GM12875 (cell line): ENCODE data around the gene GMFB.

Experiments
- H3K4me3 ChIP-seq: one replicate; pipeline ENCODE4 v1.5.1; 2011; ENCODE audit warnings: low read depth, low read length, control low read depth
- TF ChIP-seq, protein P1 (sequence below): IDR thresholded peaks from 2 replicates; pipeline ENCODE4 v1.5.1; 2011; ENCODE audit warnings: low read depth, mild to moderate bottlenecking, control low read depth, inconsistent platforms, low read length, moderate library complexity, borderline replicate concordance; ENCODE audit not compliant: insufficient read depth

Gene GMFB

DNA sequence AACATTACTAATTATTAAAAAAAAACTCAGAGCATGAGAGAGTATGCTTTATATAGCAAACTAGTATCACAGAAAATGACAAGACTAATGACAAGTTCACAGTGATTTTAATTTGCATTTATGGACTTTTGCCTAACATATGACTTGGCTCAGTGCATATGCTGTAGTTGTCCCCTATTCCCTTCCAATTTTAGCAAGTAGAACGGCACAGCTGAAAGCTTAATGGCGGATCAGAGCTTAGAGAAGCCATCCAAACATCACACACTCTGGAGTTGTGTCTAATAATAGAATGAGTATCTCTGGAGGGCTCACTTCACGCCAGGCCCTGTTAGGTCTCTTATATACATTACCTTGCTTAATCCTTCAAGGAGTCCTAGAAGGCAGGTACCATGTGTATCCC lies 60.9 kb downstream of the GMFB start:
- TF ChIP-seq, protein P1, sequence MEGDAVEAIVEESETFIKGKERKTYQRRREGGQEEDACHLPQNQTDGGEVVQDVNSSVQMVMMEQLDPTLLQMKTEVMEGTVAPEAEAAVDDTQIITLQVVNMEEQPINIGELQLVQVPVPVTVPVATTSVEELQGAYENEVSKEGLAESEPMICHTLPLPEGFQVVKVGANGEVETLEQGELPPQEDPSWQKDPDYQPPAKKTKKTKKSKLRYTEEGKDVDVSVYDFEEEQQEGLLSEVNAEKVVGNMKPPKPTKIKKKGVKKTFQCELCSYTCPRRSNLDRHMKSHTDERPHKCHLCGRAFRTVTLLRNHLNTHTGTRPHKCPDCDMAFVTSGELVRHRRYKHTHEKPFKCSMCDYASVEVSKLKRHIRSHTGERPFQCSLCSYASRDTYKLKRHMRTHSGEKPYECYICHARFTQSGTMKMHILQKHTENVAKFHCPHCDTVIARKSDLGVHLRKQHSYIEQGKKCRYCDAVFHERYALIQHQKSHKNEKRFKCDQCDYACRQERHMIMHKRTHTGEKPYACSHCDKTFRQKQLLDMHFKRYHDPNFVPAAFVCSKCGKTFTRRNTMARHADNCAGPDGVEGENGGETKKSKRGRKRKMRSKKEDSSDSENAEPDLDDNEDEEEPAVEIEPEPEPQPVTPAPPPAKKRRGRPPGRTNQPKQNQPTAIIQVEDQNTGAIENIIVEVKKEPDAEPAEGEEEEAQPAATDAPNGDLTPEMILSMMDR, result no peak
- no peak overlapping the region for H3K4me3 ChIP-seq

DNA sequence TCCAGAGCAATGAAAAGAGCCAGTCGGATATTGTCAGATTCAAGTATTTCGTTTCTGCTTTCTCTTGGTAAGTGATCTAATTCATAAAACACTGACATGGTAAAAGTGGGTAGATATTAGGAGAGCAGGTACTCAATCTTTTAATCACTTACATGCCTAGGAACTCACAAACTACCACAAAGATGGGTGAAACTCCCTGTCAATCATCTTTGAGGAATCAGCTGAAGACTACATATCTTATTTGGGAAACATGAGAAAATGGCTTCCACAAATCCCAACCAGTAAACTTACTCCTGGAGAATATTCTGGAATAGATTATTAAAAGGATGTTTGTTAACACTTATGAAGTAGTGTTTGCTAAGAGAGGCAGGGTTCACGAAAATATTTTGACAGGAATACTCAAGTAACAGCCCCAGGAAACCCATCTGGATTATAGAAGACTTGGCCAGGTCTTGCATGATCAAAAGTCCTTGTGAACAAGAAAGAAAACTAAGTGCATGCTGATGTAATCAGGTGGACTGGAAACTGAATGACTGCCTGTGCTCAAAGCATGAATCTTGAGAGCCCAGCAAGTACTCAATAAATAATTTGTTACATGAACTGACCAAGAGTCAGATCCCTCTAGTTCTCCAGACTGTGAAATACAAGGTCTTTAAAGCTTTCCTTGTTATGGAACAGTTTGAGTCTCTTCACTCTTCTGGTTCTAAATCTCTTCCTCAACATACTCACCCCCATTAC lies 63.1 kb downstream of the GMFB start:
- H3K4me3 ChIP-seq, result no peak overlapping the region
- TF ChIP-seq, protein P1, result no peak

DNA sequence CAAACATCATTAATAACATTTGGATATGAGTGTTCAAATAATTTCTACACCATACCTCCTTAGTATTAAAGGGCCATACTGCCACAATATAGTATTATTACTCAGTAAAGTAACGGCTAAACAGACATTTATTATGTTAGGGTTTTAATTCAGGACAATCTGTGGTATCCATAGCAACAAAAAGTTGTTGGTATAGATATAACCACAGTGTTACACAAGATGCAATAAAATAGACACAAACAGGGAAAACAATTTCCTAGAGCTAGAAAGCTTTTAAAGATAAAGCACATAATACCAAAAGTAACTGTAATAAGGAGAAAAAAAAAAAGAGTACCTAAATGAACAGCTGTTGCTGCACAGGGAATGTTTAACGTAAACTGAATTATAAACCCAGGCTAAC lies 63.7 kb downstream of the GMFB start:
- no peak overlapping the region for H3K4me3 ChIP-seq
- TF ChIP-seq, protein P1, result no peak
